HEK293 (cell line): ENCODE results near the gene MRPL28.
A peak's percentile ranks its signal among the peaks of the same experiment; 100 is the strongest.

Experiments used
- GLIS1 ChIP-seq: fragments of 450-650 bp; formaldehyde crosslinking; IDR thresholded peaks from 2 replicates; pipeline ENCODE4 v1.5.1; 2016; ENCODE audit warnings: missing biosample characterization, missing genetic modification characterization
- HIC1 ChIP-seq: fragments of 450-650 bp; formaldehyde crosslinking; IDR thresholded peaks from 2 replicates; pipeline ENCODE4 v1.5.1; 2016; ENCODE audit warnings: missing biosample characterization, missing genetic modification characterization
- HOXC10 ChIP-seq: sonication (generic); formaldehyde crosslinking; IDR thresholded peaks from 2 replicates; pipeline ENCODE4 v1.8.1; 2023; ENCODE audit warnings: mild to moderate bottlenecking, missing genetic modification reagents
- KLF1 ChIP-seq: fragments of 450-650 bp; formaldehyde crosslinking; IDR thresholded peaks from 2 replicates; pipeline ENCODE4 v1.5.1; 2016; ENCODE audit warnings: missing biosample characterization, missing genetic modification characterization
- PRDM1 ChIP-seq: fragments of 450-650 bp; formaldehyde crosslinking; IDR thresholded peaks from 2 replicates; pipeline ENCODE4; 2016; ENCODE audit warnings: missing biosample characterization, missing genetic modification characterization
- RBAK ChIP-seq: fragments of 450-650 bp; formaldehyde crosslinking; IDR thresholded peaks from 2 replicates; pipeline ENCODE4 v1.5.1; 2016; ENCODE audit warnings: missing biosample characterization, missing genetic modification characterization
- SETDB1 ChIP-seq: IDR thresholded peaks from one replicate; pipeline ENCODE4 v1.6.1; 2017; ENCODE audit warnings: mild to moderate bottlenecking, low read length, moderate library complexity, mixed read lengths; ENCODE audit not compliant: insufficient read length
- YY2 ChIP-seq: fragments of 450-650 bp; formaldehyde crosslinking; IDR thresholded peaks from 2 replicates; pipeline ENCODE4 v1.5.1; 2016; ENCODE audit warnings: missing biosample characterization, missing genetic modification characterization
- ZBTB21 ChIP-seq: fragments of 450-650 bp; formaldehyde crosslinking; IDR thresholded peaks from 2 replicates; pipeline ENCODE4 v1.5.1; 2017; ENCODE audit warnings: missing biosample characterization, missing genetic modification characterization
- ZBTB49 ChIP-seq: fragments of 450-650 bp; formaldehyde crosslinking; IDR thresholded peaks from 2 replicates; pipeline ENCODE4 v1.5.1; 2016; ENCODE audit warnings: missing biosample characterization, missing genetic modification characterization, low read depth
- ZBTB7A ChIP-seq: fragments of 450-650 bp; formaldehyde crosslinking; IDR thresholded peaks from 2 replicates; pipeline ENCODE4 v1.5.1; 2016; ENCODE audit warnings: low read depth, missing biosample characterization, missing genetic modification characterization
- ZEB2 ChIP-seq: fragments of 450-650 bp; formaldehyde crosslinking; IDR thresholded peaks from 2 replicates; pipeline ENCODE4 v1.5.1; 2016; ENCODE audit warnings: missing biosample characterization, missing genetic modification characterization
- ZNF184 ChIP-seq: fragments of 450-650 bp; IDR thresholded peaks from 2 replicates; pipeline ENCODE4 v1.5.1; 2018; ENCODE audit warnings: missing biosample characterization, mild to moderate bottlenecking, missing genetic modification characterization
- ZNF2 ChIP-seq: fragments of 450-650 bp; formaldehyde crosslinking; IDR thresholded peaks from 2 replicates; pipeline ENCODE4 v1.5.1; 2016; ENCODE audit warnings: missing biosample characterization, missing genetic modification characterization
- ZNF341 ChIP-seq: fragments of 450-650 bp; formaldehyde crosslinking; IDR thresholded peaks from 2 replicates; pipeline ENCODE4; 2016; ENCODE audit warnings: low read depth, missing biosample characterization, missing genetic modification characterization
- ZNF426 ChIP-seq: fragments of 450-650 bp; formaldehyde crosslinking; IDR thresholded peaks from 2 replicates; pipeline ENCODE4 v1.5.1; 2017; ENCODE audit warnings: missing biosample characterization, missing genetic modification characterization, mild to moderate bottlenecking, inconsistent platforms, moderate library complexity
- ZNF449 ChIP-seq: fragments of 450-650 bp; formaldehyde crosslinking; IDR thresholded peaks from 2 replicates; pipeline ENCODE4 v1.5.1; 2017; ENCODE audit warnings: missing biosample characterization, mild to moderate bottlenecking, missing genetic modification characterization, moderate library complexity
- ZNF560 ChIP-seq: fragments of 450-650 bp; formaldehyde crosslinking; IDR thresholded peaks from 2 replicates; pipeline ENCODE4 v1.5.1; 2017; ENCODE audit warnings: missing biosample characterization, missing genetic modification characterization, borderline replicate concordance
- ZNF600 ChIP-seq: fragments of 450-650 bp; formaldehyde crosslinking; IDR thresholded peaks from 2 replicates; pipeline ENCODE4 v1.5.1; 2016; ENCODE audit warnings: missing biosample characterization, missing genetic modification characterization
- ZNF654 ChIP-seq: fragments of 450-650 bp; formaldehyde crosslinking; IDR thresholded peaks from 2 replicates; pipeline ENCODE4 v1.5.1; 2016; ENCODE audit warnings: low read depth, missing biosample characterization, missing genetic modification characterization
- ZNF660 ChIP-seq: fragments of 450-650 bp; IDR thresholded peaks from 2 replicates; pipeline ENCODE4 v1.5.1; 2018; ENCODE audit warnings: missing biosample characterization, mild to moderate bottlenecking, missing genetic modification characterization
- ZNF664 ChIP-seq: fragments of 450-650 bp; formaldehyde crosslinking; IDR thresholded peaks from 2 replicates; pipeline ENCODE4 v1.5.1; 2016; ENCODE audit warnings: missing biosample characterization, missing genetic modification characterization
- ZNF692 ChIP-seq: fragments of 450-650 bp; formaldehyde crosslinking; IDR thresholded peaks from 2 replicates; pipeline ENCODE4 v1.5.1; 2016; ENCODE audit warnings: missing biosample characterization, missing genetic modification characterization
- ZNF701 ChIP-seq: fragments of 450-650 bp; formaldehyde crosslinking; IDR thresholded peaks from 2 replicates; pipeline ENCODE4 v1.5.1; 2016; ENCODE audit warnings: missing biosample characterization, missing genetic modification characterization
- ZNF704 ChIP-seq: fragments of 450-650 bp; formaldehyde crosslinking; IDR thresholded peaks from 2 replicates; pipeline ENCODE4 v1.5.1; 2016; ENCODE audit warnings: missing biosample characterization, missing genetic modification characterization
- TF ChIP-seq, protein P1 (sequence below): fragments of 450-650 bp; formaldehyde crosslinking; IDR thresholded peaks from 2 replicates; pipeline ENCODE4 v1.5.1; 2016; ENCODE audit warnings: missing biosample characterization, missing genetic modification characterization
- TF ChIP-seq, protein P2 (sequence below): fragments of 450-650 bp; formaldehyde crosslinking; IDR thresholded peaks from 2 replicates; pipeline ENCODE4 v1.5.1; 2016; ENCODE audit warnings: missing biosample characterization, missing genetic modification characterization
- TF ChIP-seq, protein P3 (sequence below): fragments of 450-650 bp; formaldehyde crosslinking; IDR thresholded peaks from 2 replicates; pipeline ENCODE4 v1.5.1; 2016; ENCODE audit warnings: missing biosample characterization, missing genetic modification characterization

MRPL28 gene

DNA sequence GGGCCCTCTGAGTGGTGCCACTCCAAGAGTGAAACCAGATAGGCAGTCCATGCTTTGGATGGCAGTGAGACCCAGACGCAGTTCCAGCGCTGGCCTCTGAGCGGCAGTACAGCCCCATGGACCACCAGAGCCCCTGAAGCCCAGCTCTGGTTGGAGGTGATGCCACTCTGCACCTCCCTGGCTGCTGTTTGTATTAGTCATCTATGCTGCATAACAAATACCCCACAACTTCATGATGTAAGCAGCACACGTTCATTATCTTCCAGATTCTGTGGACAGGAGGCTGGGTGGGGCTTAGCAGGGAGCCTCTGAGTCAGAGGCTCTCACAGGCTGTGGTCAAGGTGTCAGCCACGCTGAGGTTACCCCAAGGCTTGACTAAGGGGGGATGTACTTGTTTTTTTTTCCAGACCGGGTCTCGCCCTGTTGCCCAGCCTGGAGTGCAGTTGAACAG lies 21.6 kb upstream of the MRPL28 start (continued):
- TF ChIP-seq ZNF449 (tag by site-specific recombination) (no peak), ZNF600 (tag by site-specific recombination) (peak; percentile 76), HIC1 (0 out of 2 replicates have a peak, but pooled peaks have one; percentile 34), ZNF654 (peak; percentile 79), RBAK (tag by site-specific recombination) (peak; percentile 100), ZNF664 (tag by site-specific recombination) (no peak), PRDM1 (tag by site-specific recombination) (no peak), ZNF692 (tag by site-specific recombination) (peak; percentile 47; the same call in 1 of the 2 replicates), ZBTB21 (tag by site-specific recombination) (0 out of 2 replicates have a peak, but pooled peaks have one; percentile 14), ZBTB49 (tag by site-specific recombination) (no peak), ZNF426 (no peak), ZBTB7A (tag by site-specific recombination) (no peak), GLIS1 (peak; percentile 38; the same call in 1 of the 2 replicates), ZNF2 (0 out of 2 replicates have a peak, but pooled peaks have one; percentile 22), ZNF341 (tag by site-specific recombination) (peak; percentile 65), ZNF560 (tag by site-specific recombination) (peak; percentile 16; the same call in 1 of the 2 replicates), YY2 (tag by site-specific recombination) (no peak), ZNF660 (tag by site-specific recombination) (peak; percentile 94), ZEB2 (tag by site-specific recombination) (peak; percentile 59; the same call in 1 of the 2 replicates), ZNF704 (tag by site-specific recombination) (no peak), ZNF701 (no peak), KLF1 (tag by site-specific recombination) (peak; percentile 15; the same call in 1 of the 2 replicates), SETDB1 (peak; percentile 90), HOXC10 (no peak), ZNF184 (tag by site-specific recombination) (peak; percentile 66; the same call in 1 of the 2 replicates)
- TF ChIP-seq, protein P1, sequence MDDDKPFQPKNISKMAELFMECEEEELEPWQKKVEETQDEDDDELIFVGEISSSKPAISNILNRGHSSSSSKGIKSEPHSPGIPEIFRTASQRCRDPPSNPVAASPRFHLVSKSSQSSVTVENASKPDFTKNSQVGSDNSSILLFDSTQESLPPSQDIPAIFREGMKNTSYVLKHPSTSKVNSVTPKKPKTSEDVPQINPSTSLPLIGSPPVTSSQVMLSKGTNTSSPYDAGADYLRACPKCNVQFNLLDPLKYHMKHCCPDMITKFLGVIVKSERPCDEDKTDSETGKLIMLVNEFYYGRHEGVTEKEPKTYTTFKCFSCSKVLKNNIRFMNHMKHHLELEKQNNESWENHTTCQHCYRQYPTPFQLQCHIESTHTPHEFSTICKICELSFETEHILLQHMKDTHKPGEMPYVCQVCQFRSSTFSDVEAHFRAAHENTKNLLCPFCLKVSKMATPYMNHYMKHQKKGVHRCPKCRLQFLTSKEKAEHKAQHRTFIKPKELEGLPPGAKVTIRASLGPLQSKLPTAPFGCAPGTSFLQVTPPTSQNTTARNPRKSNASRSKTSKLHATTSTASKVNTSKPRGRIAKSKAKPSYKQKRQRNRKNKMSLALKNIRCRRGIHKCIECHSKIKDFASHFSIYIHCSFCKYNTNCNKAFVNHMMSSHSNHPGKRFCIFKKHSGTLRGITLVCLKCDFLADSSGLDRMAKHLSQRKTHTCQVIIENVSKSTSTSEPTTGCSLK (tag by site-specific recombination) = no peak
- TF ChIP-seq, protein P2, sequence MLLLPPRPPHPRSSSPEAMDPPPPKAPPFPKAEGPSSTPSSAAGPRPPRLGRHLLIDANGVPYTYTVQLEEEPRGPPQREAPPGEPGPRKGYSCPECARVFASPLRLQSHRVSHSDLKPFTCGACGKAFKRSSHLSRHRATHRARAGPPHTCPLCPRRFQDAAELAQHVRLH = peak; percentile 89
- TF ChIP-seq, protein P3, sequence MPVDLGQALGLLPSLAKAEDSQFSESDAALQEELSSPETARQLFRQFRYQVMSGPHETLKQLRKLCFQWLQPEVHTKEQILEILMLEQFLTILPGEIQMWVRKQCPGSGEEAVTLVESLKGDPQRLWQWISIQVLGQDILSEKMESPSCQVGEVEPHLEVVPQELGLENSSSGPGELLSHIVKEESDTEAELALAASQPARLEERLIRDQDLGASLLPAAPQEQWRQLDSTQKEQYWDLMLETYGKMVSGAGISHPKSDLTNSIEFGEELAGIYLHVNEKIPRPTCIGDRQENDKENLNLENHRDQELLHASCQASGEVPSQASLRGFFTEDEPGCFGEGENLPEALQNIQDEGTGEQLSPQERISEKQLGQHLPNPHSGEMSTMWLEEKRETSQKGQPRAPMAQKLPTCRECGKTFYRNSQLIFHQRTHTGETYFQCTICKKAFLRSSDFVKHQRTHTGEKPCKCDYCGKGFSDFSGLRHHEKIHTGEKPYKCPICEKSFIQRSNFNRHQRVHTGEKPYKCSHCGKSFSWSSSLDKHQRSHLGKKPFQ (tag by site-specific recombination) = no peak
